Islet of Langerhans (tissue), 1 donor: ENCODE data around the gene CDC42BPA.
"Not testable (repeated sequence)": the region's sequence is repeated elsewhere in the genome, so short reads cannot be mapped to it uniquely, and the experiment has no call there.

Source experiments
- FAIRE-seq: peaks from one replicate; lab custom pipeline; 2011; peaks lifted over from hg19 to GRCh38; lab: Jason Lieb, UNC

CDC42BPA gene

DNA sequence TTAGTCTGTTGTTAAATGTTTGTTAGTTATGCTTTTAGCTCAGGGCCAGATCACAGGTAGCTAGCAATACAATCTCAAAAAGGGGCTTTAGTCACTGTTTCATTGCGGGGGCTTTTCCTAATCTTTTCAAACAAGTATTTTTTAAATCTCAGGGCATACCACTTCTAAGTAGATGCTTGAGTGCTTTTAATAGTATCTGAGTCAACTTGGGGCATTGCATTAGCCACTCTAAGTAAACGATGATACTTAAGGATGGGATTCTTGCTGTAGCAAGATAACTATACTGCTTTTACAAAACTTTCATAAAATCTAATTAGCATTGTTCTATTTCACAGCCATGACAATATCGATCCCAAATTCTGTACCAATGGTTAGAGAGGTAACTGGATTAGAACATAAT, 11.6 kb downstream of the CDC42BPA start:
- no peak for FAIRE-seq

GRCh38 chr1:227305894-227306626, 12.2 kb downstream of the CDC42BPA start:
- FAIRE-seq = no peak

DNA sequence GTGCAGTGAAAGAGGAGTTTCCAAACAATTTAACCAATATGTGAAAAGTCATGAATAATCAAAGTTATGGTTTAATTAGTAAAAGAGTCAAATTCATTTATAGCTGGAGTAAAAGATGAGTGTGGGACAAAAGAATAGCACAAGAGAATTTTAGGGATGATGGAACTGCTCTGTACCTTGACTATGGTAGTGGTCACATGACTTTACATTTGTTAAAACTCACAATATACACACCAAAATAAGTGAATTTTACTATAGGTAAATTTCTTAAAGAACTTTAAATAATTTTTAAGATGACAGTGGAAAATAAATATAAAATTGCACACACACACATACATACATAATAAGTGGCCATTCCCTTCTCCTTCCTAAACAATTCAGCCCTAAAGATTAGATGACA, 13.6 kb downstream of the CDC42BPA start:
- FAIRE-seq = no peak

DNA sequence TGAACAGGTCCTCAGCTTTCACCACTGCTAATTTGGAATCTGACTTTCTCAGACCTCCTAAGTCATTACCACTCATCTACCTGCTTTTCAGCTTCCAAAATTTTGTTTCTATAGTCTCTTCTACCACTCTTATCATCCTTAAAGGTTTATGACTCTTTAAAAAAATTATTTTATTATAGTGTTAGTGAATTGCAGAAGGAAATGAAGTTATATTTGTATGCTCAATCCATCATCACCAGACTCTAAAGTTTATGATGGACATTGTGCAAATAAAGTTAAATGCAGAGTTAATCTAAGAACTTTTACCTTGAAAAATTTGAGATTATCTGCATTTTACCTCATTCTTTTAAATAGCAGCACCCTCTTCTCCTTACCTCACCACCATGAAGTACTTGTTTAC, 14.6 kb downstream of the CDC42BPA start:
- FAIRE-seq = no peak

DNA sequence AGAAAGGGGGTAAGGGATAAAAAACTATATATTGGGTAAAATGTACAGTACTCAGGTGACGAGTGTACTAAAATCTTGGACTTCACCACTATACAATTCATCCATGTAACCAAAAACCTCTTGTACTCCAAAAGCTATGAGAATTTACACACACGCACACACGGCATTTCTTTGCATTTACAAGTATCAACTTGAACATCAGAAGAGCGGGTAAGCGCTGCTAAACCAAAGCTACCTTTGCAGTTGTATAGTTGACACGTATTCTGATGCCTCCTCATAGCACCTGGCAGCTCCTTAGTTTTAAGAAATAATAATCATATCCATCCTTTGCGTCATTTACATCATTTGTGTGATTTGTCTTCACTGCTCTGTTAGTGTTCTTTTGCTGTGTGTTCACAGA, 17.6 kb downstream of the CDC42BPA start:
- no peak for FAIRE-seq

GRCh38 chr1:227299688-227300087, 18.6 kb downstream of the CDC42BPA start:
- FAIRE-seq = no peak

DNA sequence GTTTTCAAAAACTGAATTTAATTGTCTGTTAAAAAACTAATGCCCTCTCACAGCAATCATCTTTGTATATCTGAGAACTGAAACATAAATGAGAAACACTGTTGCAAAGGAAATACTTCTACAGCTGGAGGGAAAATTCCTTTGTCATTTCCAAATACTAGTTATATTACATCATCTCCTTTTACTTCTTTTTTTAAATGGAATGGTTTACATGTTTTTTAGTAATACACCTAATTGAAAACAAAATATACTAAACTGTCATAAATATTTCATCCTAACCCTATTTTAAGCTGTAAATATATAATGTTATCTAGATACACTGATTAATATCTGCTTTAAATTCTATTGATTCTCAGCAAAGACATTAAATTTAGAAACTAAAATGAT, 19.1 kb downstream of the CDC42BPA start:
- no peak for FAIRE-seq

- no peak for FAIRE-seq
Measured at GRCh38 chr1:227298512-227299240, 19.6 kb downstream of the CDC42BPA start.

DNA sequence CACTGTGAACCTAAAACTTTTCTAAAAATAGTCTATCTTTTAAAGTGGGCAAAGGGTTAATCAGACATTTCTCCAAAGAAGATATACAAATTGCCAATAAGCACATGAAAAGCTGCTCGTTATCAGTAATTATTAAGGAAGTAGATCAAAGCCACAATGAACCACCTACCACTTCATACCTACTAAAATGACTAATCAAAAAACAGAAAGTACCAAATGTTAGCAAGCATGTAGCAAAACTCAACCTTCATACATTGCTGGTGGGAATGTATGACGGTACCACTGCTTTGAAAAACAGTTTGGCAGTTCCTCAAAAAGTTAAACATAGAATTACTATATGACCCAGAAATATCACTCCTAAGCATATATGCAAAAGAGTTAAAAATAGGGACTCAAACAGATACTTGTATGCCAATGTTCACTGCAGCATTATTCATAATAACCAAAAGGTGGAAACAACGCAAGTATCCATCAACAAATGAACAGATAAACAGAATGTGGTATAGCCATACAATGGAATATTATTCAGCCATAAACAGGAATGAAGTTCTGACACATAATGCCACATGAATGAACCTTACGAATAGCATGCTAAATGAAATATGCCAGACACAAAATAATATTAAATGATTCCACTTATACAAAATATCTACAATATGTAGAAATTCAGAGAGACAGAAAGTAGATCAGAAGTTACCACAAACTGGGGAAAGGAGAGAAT, 21.1 kb downstream of the CDC42BPA start:
- FAIRE-seq = no peak

DNA sequence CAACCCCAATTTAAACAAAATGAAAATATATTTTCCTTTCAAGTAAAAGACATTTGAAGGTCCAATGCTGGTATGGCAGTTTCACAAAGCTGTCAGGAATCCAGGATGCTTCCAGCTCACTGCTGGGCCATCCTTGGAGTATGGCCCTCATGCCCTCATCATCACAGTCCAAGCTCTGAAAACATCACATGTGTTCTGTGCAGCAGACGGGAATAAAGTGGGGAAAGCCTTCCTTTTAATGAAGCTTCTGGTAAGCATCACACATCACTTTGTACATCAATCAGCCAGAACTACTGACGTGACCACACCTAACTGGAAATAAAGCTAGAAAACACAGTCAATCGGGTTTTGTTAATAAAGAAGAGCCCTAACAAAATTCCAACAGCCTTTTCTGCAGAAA, 22.7 kb downstream of the CDC42BPA start:
- no peak for FAIRE-seq

DNA sequence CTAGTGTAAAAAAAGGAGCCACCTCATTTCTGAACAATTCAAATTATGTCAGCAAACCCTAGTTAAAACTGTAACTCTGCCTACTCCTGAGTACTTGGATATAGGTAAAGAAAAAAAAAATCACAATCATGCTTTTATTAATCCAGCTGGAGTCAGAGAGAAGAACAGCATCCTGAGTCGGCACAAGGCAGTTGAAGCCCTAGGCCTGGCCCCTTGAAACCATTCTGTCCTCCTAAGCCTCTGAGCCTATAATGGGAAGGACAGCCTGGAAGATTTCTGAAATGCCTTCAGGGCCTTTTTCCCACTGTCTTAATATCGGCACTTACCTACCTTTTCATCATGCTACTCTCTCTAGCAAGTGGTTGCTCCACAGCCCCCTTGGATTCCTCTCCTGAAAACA, 32.5 kb downstream of the CDC42BPA start:
- FAIRE-seq = no peak

GRCh38 chr1:227281371-227281770, 36.9 kb downstream of the CDC42BPA start:
- no peak for FAIRE-seq

- no peak for FAIRE-seq
Measured at GRCh38 chr1:227280836-227281235, 37.5 kb downstream of the CDC42BPA start.

GRCh38 chr1:227276156-227276693, 42.1 kb downstream of the CDC42BPA start:
- FAIRE-seq = not testable (repeated sequence)

- FAIRE-seq = no peak
Measured at GRCh38 chr1:227273557-227273956, 44.7 kb downstream of the CDC42BPA start.

GRCh38 chr1:227272428-227272827, 45.9 kb downstream of the CDC42BPA start:
- FAIRE-seq = no peak

GRCh38 chr1:227270554-227270953, 47.7 kb downstream of the CDC42BPA start:
- FAIRE-seq = peak; percentile 58

GRCh38 chr1:227268943-227269342, 49.3 kb downstream of the CDC42BPA start:
- no peak for FAIRE-seq

GRCh38 chr1:227265891-227266290, 52.4 kb downstream of the CDC42BPA start:
- no peak for FAIRE-seq

DNA sequence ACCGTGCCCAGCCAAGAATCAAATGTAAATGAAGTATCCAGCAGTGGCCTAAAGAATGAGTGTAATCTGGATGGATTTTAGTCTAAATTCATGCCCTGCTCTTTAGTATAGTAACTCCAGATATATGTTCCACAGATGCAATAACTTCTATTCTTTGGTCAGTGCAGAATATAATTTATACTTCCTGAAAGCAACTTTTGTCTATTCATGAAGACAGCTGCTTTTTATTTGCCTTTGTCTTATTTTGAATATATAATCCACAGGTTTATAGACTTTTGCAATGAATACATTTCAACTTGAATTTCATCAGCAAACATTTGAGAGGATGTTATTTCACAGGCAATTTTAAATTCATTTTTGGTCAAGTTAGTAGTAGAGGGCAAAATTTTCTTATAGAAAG, 54.4 kb downstream of the CDC42BPA start:
- no peak for FAIRE-seq

GRCh38 chr1:227261501-227261900, 56.8 kb downstream of the CDC42BPA start:
- FAIRE-seq = no peak

GRCh38 chr1:227260433-227260832, 57.9 kb downstream of the CDC42BPA start:
- no peak for FAIRE-seq

DNA sequence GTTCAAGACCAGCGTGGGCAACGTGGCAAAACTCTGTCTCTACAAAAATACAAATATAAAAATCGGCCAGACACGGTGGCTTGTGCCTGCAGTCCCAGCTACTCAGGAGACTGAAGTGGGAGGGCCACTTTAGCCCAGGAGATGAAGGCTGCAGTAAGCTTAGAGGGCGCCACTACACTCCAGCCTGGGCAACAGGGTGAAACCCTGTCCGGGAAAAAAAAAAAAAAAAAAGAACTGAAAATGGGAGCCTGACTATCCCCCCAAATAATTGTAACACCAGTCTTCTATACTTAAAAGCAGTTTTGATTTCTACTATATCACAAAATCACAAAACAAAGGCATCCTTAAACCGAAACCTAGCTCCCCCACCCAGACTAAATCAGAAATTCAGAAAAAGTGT, 60.3 kb downstream of the CDC42BPA start:
- no peak for FAIRE-seq
